Measurements from ENCODE around the gene FUBP3. TPM values are rescaled to one million over a fixed set of nuclear protein-coding genes. Genes with fewer than 3 reads are reported as not detected.
A peak's percentile ranks its signal among the peaks of the same experiment; 100 is the strongest.

Gene FUBP3
- total RNA-seq, 1 experiment from 2014 or later = 78.6 TPM

- H2BK20ac ChIP-seq (ENCODE audit: low read depth, low read length, poor library complexity, severe bottlenecking) = no peak overlapping the region
- peak overlapping the region in 2 of 3 experiments; percentile 2 to 68; a peak in 2 of 7 replicates for H3K27ac Mint-ChIP-seq
- no peak overlapping the region for H3K4ac ChIP-seq (ENCODE audit: low read depth, low read length)
- H3K9me3 ChIP-seq (ENCODE audit: control insufficient read depth, low read depth, low read length) = no peaks in the 10 kb centered on the region
- no peaks in the 10 kb centered on the region; the same call in 1 of the 2 replicates for H3K4me1 ChIP-seq (ENCODE audit: insufficient read depth, low read length)
- no peak overlapping the region for H3K4me3 Mint-ChIP-seq
- H3K27me3 ChIP-seq (ENCODE audit: insufficient read depth, low read length) = no peaks in the 10 kb centered on the region; the same call in 1 of the 2 replicates
- no peak overlapping the region for H3K23ac ChIP-seq (ENCODE audit: insufficient read length, low read depth, low read length)
- H2BK12ac ChIP-seq (ENCODE audit: insufficient read length, low read depth, low read length) = no peak overlapping the region
- no peak overlapping the region for H2AK5ac ChIP-seq (ENCODE audit: insufficient read length, low read length)
- no peaks in the 10 kb centered on the region for H3K79me2 ChIP-seq (ENCODE audit: insufficient read depth, low read length)
- no peak for TF ChIP-seq CTCF (conservative IDR thresholded peaks at IDR 0.05)
- no peak overlapping the region for H2BK120ac ChIP-seq (ENCODE audit: low read depth, low read length, poor library complexity, severe bottlenecking)
- no peak overlapping the region for H4K5ac ChIP-seq (ENCODE audit: insufficient read length, low read depth, low read length)
- no peak overlapping the region for H3T11ph ChIP-seq (ENCODE audit: low read length)
- H3K27ac ChIP-seq (ENCODE audit: insufficient read length, low read depth, low read length) = no peak overlapping the region
- no peak overlapping the region for H3K4me2 ChIP-seq (ENCODE audit: insufficient read depth, insufficient read length, low read length)
- H3K56ac ChIP-seq (ENCODE audit: insufficient read length, low read depth, low read length) = no peak overlapping the region
- H3K9me3 Mint-ChIP-seq = peaks cover 0 to 3% of the 10 kb centered on the region in 2 experiments; a peak in 1 of 5 replicates
- no peak overlapping the region for H4K8ac ChIP-seq (replicated peaks; ENCODE audit: insufficient read length, low read depth, low read length)
- DNase-seq = no peak
- no peaks in the 10 kb centered on the region for H3K23me2 ChIP-seq (ENCODE audit: insufficient read length, low read depth, low read length, poor library complexity, severe bottlenecking)
- H3K79me1 ChIP-seq (ENCODE audit: insufficient read depth, low read depth, low read length, poor library complexity, severe bottlenecking) = no peaks in the 10 kb centered on the region
- H4K91ac ChIP-seq (ENCODE audit: insufficient read length, low read depth, low read length) = no peak overlapping the region
- no peak overlapping the region for H2BK5ac ChIP-seq (ENCODE audit: insufficient read length, low read length)
- H3K4me1 Mint-ChIP-seq = peaks cover 19 to 38% of the 10 kb centered on the region in 2 experiments
- H3K18ac ChIP-seq (ENCODE audit: insufficient read length, low read depth, low read length) = no peak overlapping the region
- no peaks in the 10 kb centered on the region for H3K36me3 Mint-ChIP-seq (ENCODE audit: insufficient read depth in 1 of 3, low read depth in 3 of 3)
- no peaks in the 10 kb centered on the region for H4K20me1 ChIP-seq (ENCODE audit: control insufficient read depth, insufficient read depth, insufficient read length)
- no peak overlapping the region for H3K9ac ChIP-seq (ENCODE audit: extremely low read depth, insufficient read length, low read length)
- no peak overlapping the region for H2BK15ac ChIP-seq (ENCODE audit: low read depth, low read length)
- H3K14ac ChIP-seq (ENCODE audit: insufficient read depth, low read length) = no peak overlapping the region
- no peak overlapping the region for H2AFZ ChIP-seq (ENCODE audit: low read length)
- H3K27me3 Mint-ChIP-seq (ENCODE audit: low read depth) = peaks cover 21% of the 10 kb centered on the region
- WGBS (ENCODE audit: extremely low coverage, insufficient read length, low lambda C conversion rate) = no CpG with 5 or more reads among the region's 10 CpGs
Observed at GRCh38 chr9:130532426-130533080, 46.8 kb upstream of the FUBP3 start.

All from H9 (cell line).